Stimulated activated CD8-positive, alpha-beta memory T cell treated with anti-CD3 and anti-CD28 coated beads, Interleukin-15, amount 100 ng/mL, for 48 hours (primary cell): ENCODE data around the gene MNAT1.

ENCODE experiments used
- DNase-seq, 2 donors: peaks; one replicate each; pipeline ENCODE4 v3.0.0-alpha.2; 2020; ENCODE audit warnings: low read depth in 2 of 2

The MNAT1 gene

GRCh38 chr14:60968099-60968498 lies 233.5 kb downstream of the MNAT1 start:
- no peak for DNase-seq

GRCh38 chr14:60968671-60969070 lies 234.1 kb downstream of the MNAT1 start:
- DNase-seq: no peak

- no peak for DNase-seq
These were observed 235.6 kb downstream of the MNAT1 start for GRCh38 chr14:60970146-60970545.

GRCh38 chr14:60971271-60971670 lies 236.7 kb downstream of the MNAT1 start:
- no peak for DNase-seq

GRCh38 chr14:60972295-60972694 lies 237.7 kb downstream of the MNAT1 start:
- no peak for DNase-seq

- no peak for DNase-seq
These were observed 238.5 kb downstream of the MNAT1 start for GRCh38 chr14:60973070-60973469.

- no peak for DNase-seq
These were observed 239.6 kb downstream of the MNAT1 start for GRCh38 chr14:60974090-60974651.

GRCh38 chr14:60975551-60975950 lies 241.0 kb downstream of the MNAT1 start:
- no peak for DNase-seq

GRCh38 chr14:60977847-60978246 lies 243.3 kb downstream of the MNAT1 start:
- no peak for DNase-seq

- peak; percentile 82 to 83 for DNase-seq
These were observed 246.5 kb downstream of the MNAT1 start, which contains the start of the genes SLC38A6 and TRMT5 for GRCh38 chr14:60980811-60981632. Gene SLC38A6 (plus strand): TSS chr14:60981245. CDS start chr14:60981278, 33 bp downstream. Gene TRMT5 (minus strand): TSS chr14:60981079. CDS start chr14:60980973, 106 bp downstream.

- no peak for DNase-seq
These were observed 247.3 kb downstream of the MNAT1 start for GRCh38 chr14:60981633-60982455.

- no peak for DNase-seq
These were observed 249.6 kb downstream of the MNAT1 start for GRCh38 chr14:60984196-60984595.

GRCh38 chr14:60986500-60986899 lies 251.9 kb downstream of the MNAT1 start:
- DNase-seq: no peak

GRCh38 chr14:60989599-60989998 lies 255.0 kb downstream of the MNAT1 start:
- no peak for DNase-seq

- DNase-seq: no peak
These were observed 264.1 kb downstream of the MNAT1 start for GRCh38 chr14:60998617-60999016.

GRCh38 chr14:60999536-60999935 lies 265.0 kb downstream of the MNAT1 start:
- DNase-seq: no peak

- no peak for DNase-seq
These were observed 269.0 kb downstream of the MNAT1 start for GRCh38 chr14:61003571-61003970.

GRCh38 chr14:61019537-61019936 lies 285.0 kb downstream of the MNAT1 start:
- no peak for DNase-seq
